SK-N-SH treated with all-trans-retinoic acid at 6 μM for 48 hours (cell line): ENCODE results near the gene CST9L.

ENCODE experiments used
- BACH2 ChIP-seq: fragments of 250-450 bp; sonication (Bioruptor Pico); IDR thresholded peaks from 2 replicates; pipeline ENCODE4 v1.9.0; 2021; ENCODE audit warnings: mild to moderate bottlenecking, borderline replicate concordance
- OSR1 ChIP-seq: fragments of 250-450 bp; sonication (Bioruptor Pico); IDR thresholded peaks from 2 replicates; pipeline ENCODE4 v1.8.0; 2022; ENCODE audit warnings: moderate library complexity, mild to moderate bottlenecking, inconsistent platforms
- PPARA ChIP-seq: fragments of 250-450 bp; sonication (Bioruptor Pico); IDR thresholded peaks from 2 replicates; pipeline ENCODE4 v1.5.0; 2020; ENCODE audit warnings: mild to moderate bottlenecking, borderline replicate concordance
- RARB ChIP-seq: fragments of 250-450 bp; sonication (Bioruptor Pico); IDR thresholded peaks from 2 replicates; pipeline ENCODE4 v1.8.0; 2021; ENCODE audit warnings: mild to moderate bottlenecking, moderate library complexity
- SNAI2 ChIP-seq: fragments of 250-450 bp; sonication (Bioruptor Pico); IDR thresholded peaks from 2 replicates; pipeline ENCODE4 v1.5.0; 2020; ENCODE audit warnings: mild to moderate bottlenecking, moderate library complexity
- TOX ChIP-seq: fragments of 250-450 bp; sonication (Bioruptor Pico); IDR thresholded peaks from 2 replicates; pipeline ENCODE4 v1.8.0; 2021; ENCODE audit warnings: mild to moderate bottlenecking, moderate library complexity, borderline replicate concordance
- ZC3H10 ChIP-seq: fragments of 250-450 bp; sonication (Bioruptor Pico); IDR thresholded peaks from 2 replicates; pipeline ENCODE4 v1.5.1; 2021; ENCODE audit warnings: mild to moderate bottlenecking, moderate library complexity
- ZFP3 ChIP-seq: fragments of 250-450 bp; sonication (Bioruptor Pico); IDR thresholded peaks from 2 replicates; pipeline ENCODE4 v1.5.0; 2020; ENCODE audit warnings: mild to moderate bottlenecking, moderate library complexity
- ZNF565 ChIP-seq: fragments of 450-650 bp; formaldehyde crosslinking; conservative IDR thresholded peaks from 2 replicates; pipeline ENCODE4 v1.5.0; 2020; ENCODE audit warnings: low read depth, mild to moderate bottlenecking, moderate library complexity
- TF ChIP-seq, protein P1 (sequence below): fragments of 250-450 bp; sonication (Bioruptor Pico); IDR thresholded peaks from 2 replicates; pipeline ENCODE4 v1.5.1; 2020; ENCODE audit warnings: low read depth, mild to moderate bottlenecking, moderate library complexity
- TF ChIP-seq, protein P2 (sequence below): fragments of 250-450 bp; sonication (Bioruptor Pico); IDR thresholded peaks from 2 replicates; pipeline ENCODE4 v1.5.1; 2021; ENCODE audit warnings: mild to moderate bottlenecking, moderate library complexity

- TF ChIP-seq OSR1 (no peak), TOX (CRISPR knock-in tag) (no peak), PPARA (CRISPR knock-in tag) (no peak), ZFP3 (CRISPR knock-in tag) (no peak), RARB (CRISPR knock-in tag) (no peak), ZNF565 (CRISPR knock-in tag) (no peak), SNAI2 (CRISPR knock-in tag) (no peak), BACH2 (no peak), ZC3H10 (CRISPR knock-in tag) (no peak)
- TF ChIP-seq, protein P1, sequence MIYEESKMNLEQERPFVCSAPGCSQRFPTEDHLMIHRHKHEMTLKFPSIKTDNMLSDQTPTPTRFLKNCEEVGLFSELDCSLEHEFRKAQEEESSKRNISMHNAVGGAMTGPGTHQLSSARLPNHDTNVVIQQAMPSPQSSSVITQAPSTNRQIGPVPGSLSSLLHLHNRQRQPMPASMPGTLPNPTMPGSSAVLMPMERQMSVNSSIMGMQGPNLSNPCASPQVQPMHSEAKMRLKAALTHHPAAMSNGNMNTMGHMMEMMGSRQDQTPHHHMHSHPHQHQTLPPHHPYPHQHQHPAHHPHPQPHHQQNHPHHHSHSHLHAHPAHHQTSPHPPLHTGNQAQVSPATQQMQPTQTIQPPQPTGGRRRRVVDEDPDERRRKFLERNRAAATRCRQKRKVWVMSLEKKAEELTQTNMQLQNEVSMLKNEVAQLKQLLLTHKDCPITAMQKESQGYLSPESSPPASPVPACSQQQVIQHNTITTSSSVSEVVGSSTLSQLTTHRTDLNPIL (CRISPR knock-in tag) = no peak
- TF ChIP-seq, protein P2, sequence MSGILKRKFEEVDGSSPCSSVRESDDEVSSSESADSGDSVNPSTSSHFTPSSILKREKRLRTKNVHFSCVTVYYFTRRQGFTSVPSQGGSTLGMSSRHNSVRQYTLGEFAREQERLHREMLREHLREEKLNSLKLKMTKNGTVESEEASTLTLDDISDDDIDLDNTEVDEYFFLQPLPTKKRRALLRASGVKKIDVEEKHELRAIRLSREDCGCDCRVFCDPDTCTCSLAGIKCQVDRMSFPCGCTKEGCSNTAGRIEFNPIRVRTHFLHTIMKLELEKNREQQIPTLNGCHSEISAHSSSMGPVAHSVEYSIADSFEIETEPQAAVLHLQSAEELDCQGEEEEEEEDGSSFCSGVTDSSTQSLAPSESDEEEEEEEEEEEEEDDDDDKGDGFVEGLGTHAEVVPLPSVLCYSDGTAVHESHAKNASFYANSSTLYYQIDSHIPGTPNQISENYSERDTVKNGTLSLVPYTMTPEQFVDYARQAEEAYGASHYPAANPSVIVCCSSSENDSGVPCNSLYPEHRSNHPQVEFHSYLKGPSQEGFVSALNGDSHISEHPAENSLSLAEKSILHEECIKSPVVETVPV (CRISPR knock-in tag) = no peak
Measured at GRCh38 chr20:23604306-23604705, 36.0 kb upstream of the CST9L start.
